Smooth muscle cell (in vitro differentiated cells): ENCODE data around the gene STX7. TPM values are rescaled to one million over a fixed set of nuclear protein-coding genes. Genes with fewer than 3 reads are reported as not detected.

ENCODE experiments used
- DNase-seq: peaks from one replicate; lab custom pipeline; 2025; ENCODE audit not compliant: unreplicated experiment; lab: John Stamatoyannopoulos, UW
- H2AFZ ChIP-seq: fragments of 200-600 bp; sonication (generic); 2 replicates; pipeline ENCODE4 v1.6.0; 2016; ENCODE audit warnings: antibody characterized with exemption, low read depth, mild to moderate bottlenecking
- H3F3A ChIP-seq: fragments of 200-600 bp; sonication (generic); 2 replicates; pipeline ENCODE4 v1.6.0; 2017; ENCODE audit warnings: antibody characterized with exemption, low read depth
- H3K27ac ChIP-seq: fragments of 200-600 bp; sonication (generic); 2 replicates; pipeline ENCODE4 v1.5.1; 2016; ENCODE audit warnings: low read depth, mild to moderate bottlenecking
- H3K27me3 ChIP-seq: fragments of 200-600 bp; sonication (generic); 2 replicates; pipeline ENCODE4 v1.6.1; 2016; ENCODE audit warnings: low read depth, mild to moderate bottlenecking
- H3K36me3 ChIP-seq: fragments of 200-600 bp; sonication (generic); 2 replicates; pipeline ENCODE4 v1.5.1; 2016; ENCODE audit warnings: low read depth
- H3K4me1 ChIP-seq: fragments of 200-600 bp; sonication (generic); 2 replicates; pipeline ENCODE4 v1.5.1; 2016; ENCODE audit warnings: low read depth
- H3K4me2 ChIP-seq: fragments of 200-600 bp; sonication (generic); 2 replicates; pipeline ENCODE4 v1.6.0; 2016; ENCODE audit warnings: mild to moderate bottlenecking
- H3K4me3 ChIP-seq: fragments of 200-600 bp; sonication (generic); 2 replicates; pipeline ENCODE4 v1.5.1; 2016; ENCODE audit warnings: mild to moderate bottlenecking
- H3K79me2 ChIP-seq: fragments of 200-600 bp; sonication (generic); 2 replicates; pipeline ENCODE4 v1.6.0; 2016; ENCODE audit warnings: low read depth, mild to moderate bottlenecking
- H3K9ac ChIP-seq: fragments of 200-600 bp; sonication (generic); 2 replicates; pipeline ENCODE4 v1.6.0; 2016; ENCODE audit warnings: low read depth
- H3K9me3 ChIP-seq: fragments of 200-600 bp; sonication (generic); replicated peaks from 2 replicates; pipeline ENCODE4 v1.5.1; 2016; ENCODE audit warnings: low read depth
- H4K20me1 ChIP-seq: fragments of 200-600 bp; sonication (generic); 2 replicates; pipeline ENCODE4 v1.6.0; 2016; ENCODE audit warnings: low read depth
- WGBS: methylation state at CpG from one replicate; pipeline ENCODE4 v1.1.7; 2016; ENCODE audit warnings: low lambda C conversion rate; 5-methylcytosine and 5-hydroxymethylcytosine counted together
- polyA plus RNA-seq: library from polyadenylated mRNA; unstranded; fragments of >200 nt; fragmentation: Nextera tagmentation; extraction: Ambion mirVana; gene quantifications from 2 replicates; pipeline ENCODE4 v1.2.1, GENCODE V29; 2016
- total RNA-seq: library from RNA; depleted of rRNA; stranded (reverse); fragments of >200 nt; gene quantifications from 2 replicates; pipeline ENCODE4 v1.2.3, GENCODE V29; 2014
- TF ChIP-seq, protein P1 (sequence below): fragments of 200-600 bp; sonication (generic); IDR thresholded peaks from 2 replicates; pipeline ENCODE4 v1.5.1; 2017; ENCODE audit warnings: borderline replicate concordance, mild to moderate bottlenecking, antibody characterized with exemption; ENCODE audit not compliant: insufficient read depth, poor library complexity, severe bottlenecking

STX7 gene
- total and polyA plus RNA-seq, 2 experiments from 2014 or later, result 26.0 to 27.4 TPM

DNA sequence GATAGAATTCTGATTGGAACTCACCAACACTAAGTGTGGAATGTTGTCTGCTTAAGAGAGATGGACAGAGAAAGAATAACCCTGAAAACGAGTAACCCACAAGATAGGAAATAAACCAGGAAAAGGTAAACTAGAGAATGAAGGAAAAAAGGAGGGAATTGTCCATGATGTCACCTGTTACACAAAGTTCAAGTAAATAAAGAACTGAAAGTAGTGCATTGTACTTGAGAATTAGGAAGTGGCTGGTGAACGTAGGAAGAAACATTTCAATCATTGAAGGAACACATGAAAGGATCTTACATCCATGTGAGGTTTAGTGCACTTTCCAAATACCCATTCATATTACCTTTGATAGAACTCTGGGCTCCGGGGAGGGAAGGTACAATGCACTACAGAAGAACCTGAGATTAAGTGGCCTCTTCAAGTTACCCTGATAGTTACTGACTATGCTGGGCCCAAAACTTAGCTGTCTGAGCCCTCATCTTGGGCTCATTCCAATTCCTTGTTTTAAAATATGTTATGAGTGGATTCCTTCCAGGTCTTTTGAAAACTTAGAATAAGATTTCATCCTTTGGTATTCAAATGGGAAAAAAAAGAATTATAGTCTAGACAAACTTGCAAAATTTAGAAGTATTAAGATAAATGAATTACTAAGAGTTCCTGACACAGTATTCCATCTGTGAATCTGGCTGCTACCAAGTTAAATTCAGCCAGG lies 1.1 kb upstream of the STX7 start:
- Histone ChIP-seq H2AFZ (peak overlapping the region; percentile 84), H4K20me1 (peaks cover 27% of the 10 kb centered on the region), H3K4me2 (peak overlapping the region; percentile 84), H3K27me3 (peaks cover 19% of the 10 kb centered on the region), H3K9ac (peak overlapping the region; percentile 7), H3F3A (no peaks in the 10 kb centered on the region), H3K9me3 (no peaks in the 10 kb centered on the region), H3K27ac (no peak overlapping the region), H3K79me2 (peaks cover 35% of the 10 kb centered on the region), H3K4me3 (peak overlapping the region; percentile 73), H3K4me1 (peaks cover 12% of the 10 kb centered on the region), H3K36me3 (no peaks in the 10 kb centered on the region)
- TF ChIP-seq, protein P1, sequence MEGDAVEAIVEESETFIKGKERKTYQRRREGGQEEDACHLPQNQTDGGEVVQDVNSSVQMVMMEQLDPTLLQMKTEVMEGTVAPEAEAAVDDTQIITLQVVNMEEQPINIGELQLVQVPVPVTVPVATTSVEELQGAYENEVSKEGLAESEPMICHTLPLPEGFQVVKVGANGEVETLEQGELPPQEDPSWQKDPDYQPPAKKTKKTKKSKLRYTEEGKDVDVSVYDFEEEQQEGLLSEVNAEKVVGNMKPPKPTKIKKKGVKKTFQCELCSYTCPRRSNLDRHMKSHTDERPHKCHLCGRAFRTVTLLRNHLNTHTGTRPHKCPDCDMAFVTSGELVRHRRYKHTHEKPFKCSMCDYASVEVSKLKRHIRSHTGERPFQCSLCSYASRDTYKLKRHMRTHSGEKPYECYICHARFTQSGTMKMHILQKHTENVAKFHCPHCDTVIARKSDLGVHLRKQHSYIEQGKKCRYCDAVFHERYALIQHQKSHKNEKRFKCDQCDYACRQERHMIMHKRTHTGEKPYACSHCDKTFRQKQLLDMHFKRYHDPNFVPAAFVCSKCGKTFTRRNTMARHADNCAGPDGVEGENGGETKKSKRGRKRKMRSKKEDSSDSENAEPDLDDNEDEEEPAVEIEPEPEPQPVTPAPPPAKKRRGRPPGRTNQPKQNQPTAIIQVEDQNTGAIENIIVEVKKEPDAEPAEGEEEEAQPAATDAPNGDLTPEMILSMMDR, result no peak
- no peak for DNase-seq
- 76% methylated on average over 3 of the region's 3 CpGs for WGBS

DNA sequence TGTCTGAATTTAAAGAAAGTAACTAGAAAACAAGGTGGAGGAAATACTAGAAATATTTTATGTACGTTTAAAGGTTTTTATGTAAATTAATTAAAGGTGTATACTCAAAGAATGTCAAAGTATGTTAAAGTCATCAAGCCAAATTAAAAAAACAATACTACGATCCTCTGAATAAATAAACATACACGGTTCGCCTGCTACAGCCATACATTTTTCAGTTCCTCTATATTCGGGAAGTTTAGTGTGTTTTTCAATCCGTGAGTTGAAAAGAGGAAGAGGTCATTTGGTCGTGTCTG lies 626 bp downstream of the STX7 start:
- H3K9ac ChIP-seq, result peak overlapping the region; percentile 41
- H3K4me3 ChIP-seq, result peak overlapping the region; percentile 73
- under 1% methylated on average over 7 of the region's 7 CpGs for WGBS
- H3K9me3 ChIP-seq, result no peaks in the 10 kb centered on the region
- no peaks in the 10 kb centered on the region for H3K36me3 ChIP-seq
- H4K20me1 ChIP-seq, result peaks cover 44% of the 10 kb centered on the region
- H3K27me3 ChIP-seq, result peaks cover 19% of the 10 kb centered on the region
- peak overlapping the region; percentile 84 for H2AFZ ChIP-seq
- no peaks in the 10 kb centered on the region for H3F3A ChIP-seq
- H3K79me2 ChIP-seq, result peaks cover 50% of the 10 kb centered on the region
- peaks cover 12% of the 10 kb centered on the region for H3K4me1 ChIP-seq
- H3K27ac ChIP-seq, result no peak overlapping the region
- H3K4me2 ChIP-seq, result peak overlapping the region; percentile 84
- DNase-seq, result no peak
- TF ChIP-seq, protein P1, result no peak

DNA sequence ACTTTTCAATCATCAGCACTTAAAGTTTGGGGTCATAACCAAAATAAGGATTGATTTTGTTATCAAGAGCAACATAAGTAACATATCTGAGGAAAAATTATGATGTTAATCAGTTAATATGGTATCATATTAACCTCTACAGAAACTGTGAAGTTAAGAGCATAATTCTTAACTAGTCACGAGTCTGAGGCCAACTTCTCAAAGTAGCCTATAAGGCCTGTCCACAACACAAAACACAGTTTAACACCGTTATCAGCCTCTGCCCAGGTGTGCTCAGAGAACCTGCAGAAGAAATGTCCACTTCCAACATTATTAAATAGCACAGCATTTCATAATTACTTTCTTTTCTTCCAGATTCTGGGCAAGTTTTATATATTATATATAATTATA lies 1.1 kb downstream of the STX7 start:
- Histone ChIP-seq H3F3A (no peaks in the 10 kb centered on the region), H3K4me2 (peak overlapping the region; percentile 84), H4K20me1 (peaks cover 49% of the 10 kb centered on the region), H3K4me1 (peaks cover 12% of the 10 kb centered on the region), H2AFZ (no peak overlapping the region), H3K79me2 (peaks cover 55% of the 10 kb centered on the region), H3K9ac (peak overlapping the region; percentile 41), H3K27ac (no peak overlapping the region), H3K36me3 (no peaks in the 10 kb centered on the region), H3K4me3 (peak overlapping the region; percentile 73), H3K9me3 (no peaks in the 10 kb centered on the region), H3K27me3 (peaks cover 19% of the 10 kb centered on the region)
- WGBS, result 43% methylated on average over 2 of the region's 2 CpGs
- TF ChIP-seq, protein P1, result no peak
- no peak for DNase-seq
